Caco-2 (cell line): ENCODE data around the gene MNAT1. TPM values are rescaled to one million over a fixed set of nuclear protein-coding genes. Genes with fewer than 3 reads are reported as not detected.

Source experiments
- BruUV-seq: library from RNA; stranded (reverse); fragments of 400-500 nt; replicated peaks from 2 replicates; lab custom pipeline; 2021; lab: Mats Ljungman, UMichigan
- CTCF ChIA-PET: fragments of 300-600 bp; sonication (Branson Sonifier 250); formaldehyde crosslinking; loops from one replicate; lab custom pipeline; 2022; ENCODE audit warnings: antibody characterized with exemption; lab: Charles Lee
- POLR2A ChIA-PET: fragments of 300-600 bp; sonication (Branson Sonifier 250); formaldehyde crosslinking; loops from one replicate; lab custom pipeline; 2022; ENCODE audit warnings: antibody characterized with exemption; lab: Charles Lee
- DNase-seq, 2 experiments: peaks; one replicate each; pipeline versions ENCODE4 v3.0.0 to v3.0.0-alpha.2; 2020 to 2022
- H3K27me3 ChIP-seq: replicated peaks from 2 replicates; pipeline ENCODE4 v1.6.0; 2011; ENCODE audit warnings: low read length; ENCODE audit not compliant: control insufficient read depth, insufficient read depth
- H3K36me3 ChIP-seq: 2 replicates; pipeline ENCODE4 v1.5.1; 2011; ENCODE audit warnings: low read length; ENCODE audit not compliant: control insufficient read depth, insufficient read depth
- H3K4me1 ChIP-seq: fragments of 250-450 bp; sonication (Bioruptor Pico); 2 replicates; pipeline ENCODE4 v1.5.1; 2020; ENCODE audit warnings: mild to moderate bottlenecking
- H3K4me3 ChIP-seq: 2 replicates; pipeline ENCODE4 v1.5.1; 2011; ENCODE audit warnings: low read depth, mild to moderate bottlenecking, control low read depth, low read length
- H3K9me3 ChIP-seq: fragments of 250-450 bp; sonication (Bioruptor Pico); 2 replicates; pipeline ENCODE4 v1.5.1; 2020; ENCODE audit warnings: mild to moderate bottlenecking, moderate library complexity
- H3K27ac Mint-ChIP-seq: one replicate; pipeline ENCODE4 v1.8.0; 2022; ENCODE audit warnings: mixed read lengths; ENCODE audit not compliant: unreplicated experiment
- H3K27me3 Mint-ChIP-seq: one replicate; pipeline ENCODE4 v1.8.0; 2022; ENCODE audit warnings: mixed read lengths; ENCODE audit not compliant: insufficient read depth, unreplicated experiment
- H3K36me3 Mint-ChIP-seq: one replicate; pipeline ENCODE4 v1.8.0; 2022; ENCODE audit warnings: mild to moderate bottlenecking, mixed read lengths; ENCODE audit not compliant: insufficient read depth, unreplicated experiment
- H3K4me1 Mint-ChIP-seq: one replicate; pipeline ENCODE4 v1.8.0; 2022; ENCODE audit warnings: low read depth, mixed read lengths; ENCODE audit not compliant: unreplicated experiment
- H3K4me3 Mint-ChIP-seq: one replicate; pipeline ENCODE4 v1.8.0; 2022; ENCODE audit warnings: mild to moderate bottlenecking, moderate library complexity, mixed read lengths; ENCODE audit not compliant: unreplicated experiment
- H3K9me3 Mint-ChIP-seq: one replicate; pipeline ENCODE4 v1.8.0; 2022; ENCODE audit warnings: mixed read lengths; ENCODE audit not compliant: unreplicated experiment
- CTCF ChIP-seq, 2 experiments: fragments of 200-600 bp in 1 of 2; IDR thresholded peaks; 1 replicate in 1 of 2; 2 replicates in 1 of 2; pipeline versions ENCODE4 v1.5.1 to v1.8.0; 2011 to 2022; ENCODE audit warnings: antibody characterized with exemption in 1 of 2, control low read depth in 1 of 2, inconsistent platforms in 1 of 2, low read depth in 1 of 2, low read length in 1 of 2, mild to moderate bottlenecking in 1 of 2, moderate library complexity in 1 of 2; ENCODE audit not compliant: insufficient read depth in 1 of 2, severe bottlenecking in 1 of 2, unreplicated experiment in 1 of 2
- intact Hi-C: fragments of 100-400 bp; cut with micrococcal nuclease; formaldehyde crosslinking; loops from one replicate; pipeline ENCODE4 v1.10.0; 2022; ENCODE audit not compliant: unreplicated experiment
- total RNA-seq: library from RNA; stranded (reverse); gene quantifications from 2 replicates; pipeline ENCODE4 v1.2.3, GENCODE V29; 2022

Gene MNAT1
- total RNA-seq, 1 experiment from 2014 or later = 36.4 TPM

- Histone ChIP-seq H3K4me1 (no peaks in the 10 kb centered on the region), H3K36me3 (no peaks in the 10 kb centered on the region), H3K9me3 (no peaks in the 10 kb centered on the region), H3K4me3 (no peak overlapping the region), H3K27me3 (no peaks in the 10 kb centered on the region)
- H3K36me3 Mint-ChIP-seq = no peaks in the 10 kb centered on the region
- intact Hi-C loops = no loop called here
- no peaks in the 10 kb centered on the region for H3K4me1 Mint-ChIP-seq
- no peaks in the 10 kb centered on the region for H3K9me3 Mint-ChIP-seq
- no peak overlapping the region for H3K4me3 Mint-ChIP-seq
- BruUV-seq = no TSS peak
- no peaks in the 10 kb centered on the region for H3K27me3 Mint-ChIP-seq
- H3K27ac Mint-ChIP-seq = no peak overlapping the region
- ChIA-PET CTCF (no interaction called here), POLR2A (no interaction called here)
- DNase-seq = no peak
- no peak for TF ChIP-seq CTCF (IDR thresholded peaks at IDR 0.05; ENCODE audit: insufficient read depth in 1 of 2, low read depth in 1 of 2, low read length in 1 of 2, severe bottlenecking in 1 of 2, unreplicated experiment in 1 of 2)
Measured at GRCh38 chr14:60922050-60922449, 187.5 kb downstream of the MNAT1 start.

- H3K4me1 ChIP-seq = no peaks in the 10 kb centered on the region
- no peaks in the 10 kb centered on the region for H3K9me3 Mint-ChIP-seq
- H3K4me3 ChIP-seq = no peak overlapping the region
- no peaks in the 10 kb centered on the region for H3K36me3 ChIP-seq
- intact Hi-C loops = no loop called here
- no peak overlapping the region for H3K4me3 Mint-ChIP-seq
- BruUV-seq = no TSS peak
- ChIA-PET POLR2A (no interaction called here), CTCF (no interaction called here)
- DNase-seq = no peak
- no peaks in the 10 kb centered on the region for H3K27me3 ChIP-seq
- no peaks in the 10 kb centered on the region for H3K4me1 Mint-ChIP-seq
- H3K36me3 Mint-ChIP-seq = no peaks in the 10 kb centered on the region
- TF ChIP-seq CTCF (IDR thresholded peaks at IDR 0.05; ENCODE audit: insufficient read depth in 1 of 2, low read depth in 1 of 2, low read length in 1 of 2, severe bottlenecking in 1 of 2, unreplicated experiment in 1 of 2) = no peak
- no peak overlapping the region for H3K27ac Mint-ChIP-seq
- no peaks in the 10 kb centered on the region for H3K27me3 Mint-ChIP-seq
- no peaks in the 10 kb centered on the region for H3K9me3 ChIP-seq
Measured at GRCh38 chr14:60925286-60925685, 190.7 kb downstream of the MNAT1 start.

GRCh38 chr14:60926002-60926401 lies 191.4 kb downstream of the MNAT1 start:
- ChIA-PET CTCF (no interaction called here), POLR2A (no interaction called here)
- DNase-seq = no peak
- H3K36me3 Mint-ChIP-seq = no peaks in the 10 kb centered on the region
- H3K27ac Mint-ChIP-seq = no peak overlapping the region
- Histone ChIP-seq H3K4me3 (no peak overlapping the region), H3K36me3 (no peaks in the 10 kb centered on the region), H3K9me3 (no peaks in the 10 kb centered on the region), H3K27me3 (no peaks in the 10 kb centered on the region), H3K4me1 (no peaks in the 10 kb centered on the region)
- no peak overlapping the region for H3K4me3 Mint-ChIP-seq
- no TSS peak for BruUV-seq
- no peaks in the 10 kb centered on the region for H3K9me3 Mint-ChIP-seq
- no peaks in the 10 kb centered on the region for H3K4me1 Mint-ChIP-seq
- H3K27me3 Mint-ChIP-seq = no peaks in the 10 kb centered on the region
- TF ChIP-seq CTCF (IDR thresholded peaks at IDR 0.05; ENCODE audit: insufficient read depth in 1 of 2, low read depth in 1 of 2, low read length in 1 of 2, severe bottlenecking in 1 of 2, unreplicated experiment in 1 of 2) = no peak
- intact Hi-C loops = no loop called here
